B cell (primary cell): ENCODE data around the gene PDK1.

Source experiments
- EZH2 ChIP-seq: IDR thresholded peaks from 2 replicates; pipeline ENCODE4 v1.6.1; 2012; ENCODE audit warnings: borderline replicate concordance, low read depth, mild to moderate bottlenecking, moderate library complexity, low read length; ENCODE audit not compliant: insufficient read depth, poor library complexity, severe bottlenecking
- TF ChIP-seq, protein P1 (sequence below): fragments of 200-600 bp; IDR thresholded peaks from one replicate; pipeline ENCODE4 v1.8.0; 2022; ENCODE audit warnings: antibody characterized with exemption, mild to moderate bottlenecking

DNA sequence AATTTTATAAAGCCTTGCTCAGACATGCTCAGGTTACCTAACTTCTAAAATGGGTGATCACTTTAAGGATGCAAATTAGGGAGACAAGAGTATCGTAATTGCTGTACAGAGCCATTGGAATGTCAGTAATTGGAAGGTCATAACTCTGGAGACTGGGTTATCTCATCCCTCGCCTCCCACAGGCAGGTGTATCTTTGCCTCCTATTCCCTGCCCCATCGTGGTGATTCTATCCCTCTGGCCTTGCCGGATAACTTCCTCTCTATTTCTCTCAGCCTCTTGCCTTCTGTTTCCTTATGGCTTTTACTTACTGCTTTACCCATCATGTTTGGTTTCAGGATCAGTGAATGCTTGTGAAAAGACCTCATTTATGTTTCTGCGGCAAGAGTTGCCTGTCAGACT lies 2.5 kb downstream of the PDK1 start:
- TF ChIP-seq, protein P1, sequence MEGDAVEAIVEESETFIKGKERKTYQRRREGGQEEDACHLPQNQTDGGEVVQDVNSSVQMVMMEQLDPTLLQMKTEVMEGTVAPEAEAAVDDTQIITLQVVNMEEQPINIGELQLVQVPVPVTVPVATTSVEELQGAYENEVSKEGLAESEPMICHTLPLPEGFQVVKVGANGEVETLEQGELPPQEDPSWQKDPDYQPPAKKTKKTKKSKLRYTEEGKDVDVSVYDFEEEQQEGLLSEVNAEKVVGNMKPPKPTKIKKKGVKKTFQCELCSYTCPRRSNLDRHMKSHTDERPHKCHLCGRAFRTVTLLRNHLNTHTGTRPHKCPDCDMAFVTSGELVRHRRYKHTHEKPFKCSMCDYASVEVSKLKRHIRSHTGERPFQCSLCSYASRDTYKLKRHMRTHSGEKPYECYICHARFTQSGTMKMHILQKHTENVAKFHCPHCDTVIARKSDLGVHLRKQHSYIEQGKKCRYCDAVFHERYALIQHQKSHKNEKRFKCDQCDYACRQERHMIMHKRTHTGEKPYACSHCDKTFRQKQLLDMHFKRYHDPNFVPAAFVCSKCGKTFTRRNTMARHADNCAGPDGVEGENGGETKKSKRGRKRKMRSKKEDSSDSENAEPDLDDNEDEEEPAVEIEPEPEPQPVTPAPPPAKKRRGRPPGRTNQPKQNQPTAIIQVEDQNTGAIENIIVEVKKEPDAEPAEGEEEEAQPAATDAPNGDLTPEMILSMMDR: no peak
- no peak for TF ChIP-seq EZH2
